KOPT-K1 (cell line): Measurements from ENCODE around the gene CIDEB.

Experiments used
- H3K27ac ChIP-seq: fragments of 200-600 bp; sonication (generic); 2 replicates; pipeline ENCODE4 v1.5.1; 2016; ENCODE audit warnings: antibody characterized with exemption, mild to moderate bottlenecking, low read depth, low read length; ENCODE audit not compliant: poor library complexity, severe bottlenecking
- H3K36me3 ChIP-seq: fragments of 200-600 bp; sonication (generic); 2 replicates; pipeline ENCODE4 v1.5.1; 2017; ENCODE audit warnings: antibody characterized with exemption, mild to moderate bottlenecking, low read length, moderate library complexity; ENCODE audit not compliant: insufficient read depth
- H3K9me3 ChIP-seq: fragments of 200-600 bp; sonication (generic); 2 replicates; pipeline ENCODE4 v1.5.1; 2017; ENCODE audit warnings: antibody characterized with exemption, low read length, mild to moderate bottlenecking; ENCODE audit not compliant: insufficient read depth, poor library complexity, severe bottlenecking

The CIDEB gene

GRCh38 chr14:24310265-24310645 is 2.5 kb upstream of the CIDEB start:
- Histone ChIP-seq H3K9me3 (no peaks in the 10 kb centered on the region), H3K36me3 (peaks cover 76% of the 10 kb centered on the region), H3K27ac (no peak overlapping the region)

GRCh38 chr14:24309538-24310264 is 1.9 kb upstream of the CIDEB start, which contains the start of gene LTB4R2:
Gene LTB4R2 (plus strand): TSS chr14:24310140. CDS start chr14:24310665, 525 bp downstream.
- Histone ChIP-seq H3K27ac (no peak within 1 kb of the TSS), H3K9me3 (no peaks in the 10 kb centered on the region), H3K36me3 (peaks cover 82% of the 10 kb centered on the region)

- H3K27ac ChIP-seq = no peak overlapping the region
- peaks cover 86% of the 10 kb centered on the region for H3K36me3 ChIP-seq
- H3K9me3 ChIP-seq = no peaks in the 10 kb centered on the region
These were observed 756 bp upstream of the CIDEB start for GRCh38 chr14:24308342-24309124.

DNA sequence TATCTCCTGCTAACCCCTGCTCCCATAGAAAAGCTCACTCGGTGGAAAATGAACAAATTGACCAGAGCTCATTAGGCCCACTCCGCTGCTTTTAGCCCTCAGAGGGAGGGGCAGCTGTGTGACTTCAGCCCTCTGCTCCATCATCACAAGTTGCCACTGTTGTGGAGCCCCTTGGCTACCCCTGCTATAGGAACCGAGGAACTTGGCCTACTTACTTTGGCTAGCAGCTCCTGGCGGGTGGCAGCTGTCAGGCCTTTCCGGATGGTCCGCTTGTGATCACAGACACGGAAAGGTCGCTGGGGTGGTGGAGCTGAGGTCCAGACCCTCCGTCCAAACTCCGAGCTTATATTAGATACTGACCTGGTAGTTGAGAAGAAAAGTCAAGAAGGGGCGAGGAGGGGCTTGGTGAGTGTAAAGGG is 612 bp downstream of the CIDEB start:
- Histone ChIP-seq H3K36me3 (peaks cover 93% of the 10 kb centered on the region), H3K27ac (no peak overlapping the region), H3K9me3 (no peaks in the 10 kb centered on the region)

- no peaks in the 10 kb centered on the region for H3K9me3 ChIP-seq
- H3K27ac ChIP-seq = no peak overlapping the region
- peaks cover 79% of the 10 kb centered on the region for H3K36me3 ChIP-seq
These were observed 3.8 kb downstream of the CIDEB start for GRCh38 chr14:24304019-24304387.

- peak overlapping the region; percentile 57 for H3K27ac ChIP-seq
These were observed 7.3 kb downstream of the CIDEB start for GRCh38 chr14:24300326-24300980.

DNA sequence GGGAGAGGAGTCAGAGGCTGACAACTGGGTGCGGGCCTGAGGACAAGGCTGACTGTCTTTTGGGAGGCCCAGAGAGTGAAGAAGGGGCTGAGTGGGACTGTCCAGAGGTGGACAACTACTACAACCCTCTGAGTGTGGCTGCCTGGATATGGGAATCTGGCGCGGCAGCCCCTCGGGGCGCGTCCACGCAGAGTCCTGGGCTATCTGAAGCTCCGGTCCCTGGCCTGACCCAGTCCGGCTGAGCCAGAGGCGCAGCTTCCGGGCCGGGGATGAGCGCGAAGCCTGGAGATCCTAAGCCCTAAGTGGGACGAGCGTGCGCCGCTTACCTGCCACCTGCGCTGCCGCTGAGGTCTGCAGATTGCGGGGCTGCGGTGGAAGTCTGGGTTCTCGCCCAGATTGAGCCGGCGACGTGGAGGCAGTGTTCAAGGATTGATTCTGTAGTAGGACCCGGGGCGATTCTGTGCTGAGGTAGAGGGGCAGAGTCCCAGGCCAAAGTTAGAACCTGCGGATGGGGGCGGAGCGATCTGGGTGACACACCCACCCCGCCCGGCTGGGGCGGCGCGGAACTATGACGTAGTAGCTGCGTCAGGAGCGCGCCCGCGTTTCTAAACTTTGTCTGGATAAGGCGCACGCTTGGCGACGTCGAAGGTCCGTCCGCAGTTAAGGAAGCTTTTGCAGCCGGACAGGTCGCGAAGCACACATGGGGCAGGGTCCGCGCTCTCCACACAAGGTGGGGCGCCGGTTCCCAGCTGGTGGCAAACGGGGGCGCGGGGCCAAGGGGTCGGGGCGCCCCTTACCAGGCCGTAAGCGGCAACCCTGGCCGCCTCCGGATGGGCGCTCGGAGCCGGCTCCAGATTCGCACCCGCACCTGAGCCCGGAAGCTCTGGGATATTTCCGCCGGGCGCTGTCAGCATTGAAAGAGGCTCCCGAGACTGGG is 8.3 kb downstream of the CIDEB start, which contains the start of the genes DHRS1 and NOP9:
Gene DHRS1 (minus strand): TSS at position 526 of the 937 bp plus-strand sequence. CDS start 674 bp downstream, outside the sequence.
Gene NOP9 (plus strand): TSS at position 596 of the 937 bp plus-strand sequence. CDS start 105 bp downstream, at position 701.
- Histone ChIP-seq H3K36me3 (peaks cover 46% of the 10 kb centered on the region), H3K27ac (peak within 1 kb of the TSS; percentile 57), H3K9me3 (no peaks in the 10 kb centered on the region)

More at GRCh38 chr14:24300326-24300980, 7.3 kb downstream of the CIDEB start:
- Histone ChIP-seq H3K9me3 (no peaks in the 10 kb centered on the region), H3K36me3 (peaks cover 54% of the 10 kb centered on the region)

DNA sequence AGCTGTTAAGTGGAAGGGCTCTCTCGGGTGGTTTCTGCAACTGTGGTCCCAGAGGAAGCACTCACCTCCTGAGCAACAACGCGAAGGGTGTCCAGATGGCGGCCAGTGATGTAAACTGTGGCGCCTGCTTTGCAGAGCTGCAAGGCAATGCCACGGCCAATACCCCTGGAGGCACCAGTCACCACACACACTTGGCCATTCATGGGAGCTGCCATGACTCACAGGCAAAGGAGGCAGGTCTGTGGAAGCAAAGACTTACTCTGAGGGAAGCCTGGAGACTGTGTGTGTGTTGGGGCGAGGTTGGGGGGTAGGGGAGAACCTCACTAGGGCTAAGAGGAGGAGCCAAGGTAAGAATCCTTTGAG is 8.9 kb downstream of the CIDEB start:
- Histone ChIP-seq H3K36me3 (peaks cover 40% of the 10 kb centered on the region), H3K9me3 (no peaks in the 10 kb centered on the region), H3K27ac (peak overlapping the region; percentile 57)

DNA sequence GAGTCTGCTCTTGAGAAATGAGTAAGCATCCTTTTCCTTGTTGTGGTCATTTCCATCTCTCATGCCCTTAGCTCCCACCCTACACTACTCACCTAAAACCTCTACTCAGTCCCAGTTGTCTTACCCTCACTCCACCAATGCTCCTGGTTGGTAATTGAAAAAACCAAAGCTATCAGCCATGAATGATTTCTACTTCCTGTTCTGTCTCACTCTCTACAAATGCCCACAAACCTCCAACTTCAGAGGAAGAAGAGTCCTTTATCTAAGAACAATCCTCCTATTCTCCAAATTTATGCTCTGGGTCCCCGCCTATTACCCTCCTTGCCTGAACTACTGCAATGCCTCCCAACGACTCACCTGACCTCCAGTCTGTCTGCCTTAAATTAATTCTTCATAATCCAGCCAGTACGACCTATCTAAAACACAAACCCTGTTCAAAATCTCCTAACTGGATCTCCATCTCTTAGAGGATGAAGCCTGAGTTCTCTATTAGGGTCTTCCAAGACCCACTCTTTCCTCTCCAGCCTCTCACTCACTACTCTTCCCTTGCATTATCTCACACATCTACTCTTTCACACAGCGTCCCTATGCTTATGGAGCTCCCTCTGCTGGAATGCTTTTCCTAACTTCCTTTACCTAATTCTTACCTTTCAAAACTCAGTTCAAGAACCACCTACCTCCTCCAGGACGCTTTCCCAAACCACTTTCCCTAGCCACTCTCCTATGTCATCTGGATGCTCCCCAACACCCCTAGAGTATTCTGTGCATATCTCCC is 10.4 kb downstream of the CIDEB start:
- no peak overlapping the region for H3K27ac ChIP-seq
- no peaks in the 10 kb centered on the region for H3K9me3 ChIP-seq
- H3K36me3 ChIP-seq = peaks cover 31% of the 10 kb centered on the region

GRCh38 chr14:24296341-24297157 is 11.2 kb downstream of the CIDEB start:
- Histone ChIP-seq H3K9me3 (no peaks in the 10 kb centered on the region), H3K36me3 (peaks cover 30% of the 10 kb centered on the region), H3K27ac (no peak overlapping the region)

DNA sequence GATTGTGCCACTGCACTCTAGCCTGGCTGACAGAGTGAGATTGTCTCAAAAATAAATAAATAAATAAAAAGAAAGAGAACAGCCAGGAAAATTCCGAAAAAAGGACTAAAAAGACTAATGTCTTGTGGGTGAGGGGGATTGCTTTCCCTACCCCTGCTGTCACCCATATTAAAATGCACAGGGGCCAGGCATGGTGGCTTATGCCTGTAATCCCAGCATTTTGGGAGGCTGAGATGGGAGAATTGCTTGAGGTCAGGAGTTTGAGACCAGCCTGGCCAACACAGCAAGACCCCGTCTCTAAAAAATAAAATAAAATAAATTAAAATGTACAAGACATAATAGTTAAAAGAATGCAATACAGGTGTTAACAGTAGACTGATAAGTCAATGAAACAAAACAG is 14.3 kb downstream of the CIDEB start:
- Histone ChIP-seq H3K36me3 (peaks cover 40% of the 10 kb centered on the region), H3K27ac (no peak overlapping the region), H3K9me3 (no peaks in the 10 kb centered on the region)

GRCh38 chr14:24292118-24292807 is 15.5 kb downstream of the CIDEB start:
- no peaks in the 10 kb centered on the region for H3K9me3 ChIP-seq
- H3K36me3 ChIP-seq = peaks cover 40% of the 10 kb centered on the region
- no peak overlapping the region for H3K27ac ChIP-seq
